ENCODE measurements around the gene RNU1-2. TPM values are rescaled to one million over a fixed set of nuclear protein-coding genes. Genes with fewer than 3 reads are reported as not detected.
"Not testable (repeated sequence)": the region's sequence is repeated elsewhere in the genome, so short reads cannot be mapped to it uniquely, and the experiment has no call there.

Gene RNU1-2
- total RNA-seq, 1 donor from 2014 or later, result 3,598 TPM

- peaks cover 26% of the 10 kb centered on the region for H3K27me3 Mint-ChIP-seq (ENCODE audit: unreplicated experiment)
- DNase-seq, result peak; percentile 98
- H3K4me1 Mint-ChIP-seq (ENCODE audit: low read depth, unreplicated experiment), result peaks cover 20% of the 10 kb centered on the region
- peak overlapping the region; percentile 89 for H3K4me3 Mint-ChIP-seq (ENCODE audit: unreplicated experiment)
- TF ChIP-seq, protein P1, sequence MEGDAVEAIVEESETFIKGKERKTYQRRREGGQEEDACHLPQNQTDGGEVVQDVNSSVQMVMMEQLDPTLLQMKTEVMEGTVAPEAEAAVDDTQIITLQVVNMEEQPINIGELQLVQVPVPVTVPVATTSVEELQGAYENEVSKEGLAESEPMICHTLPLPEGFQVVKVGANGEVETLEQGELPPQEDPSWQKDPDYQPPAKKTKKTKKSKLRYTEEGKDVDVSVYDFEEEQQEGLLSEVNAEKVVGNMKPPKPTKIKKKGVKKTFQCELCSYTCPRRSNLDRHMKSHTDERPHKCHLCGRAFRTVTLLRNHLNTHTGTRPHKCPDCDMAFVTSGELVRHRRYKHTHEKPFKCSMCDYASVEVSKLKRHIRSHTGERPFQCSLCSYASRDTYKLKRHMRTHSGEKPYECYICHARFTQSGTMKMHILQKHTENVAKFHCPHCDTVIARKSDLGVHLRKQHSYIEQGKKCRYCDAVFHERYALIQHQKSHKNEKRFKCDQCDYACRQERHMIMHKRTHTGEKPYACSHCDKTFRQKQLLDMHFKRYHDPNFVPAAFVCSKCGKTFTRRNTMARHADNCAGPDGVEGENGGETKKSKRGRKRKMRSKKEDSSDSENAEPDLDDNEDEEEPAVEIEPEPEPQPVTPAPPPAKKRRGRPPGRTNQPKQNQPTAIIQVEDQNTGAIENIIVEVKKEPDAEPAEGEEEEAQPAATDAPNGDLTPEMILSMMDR (IDR thresholded peaks at IDR 0.05; ENCODE audit: partially characterized antibody, unreplicated experiment), result peak; percentile 12
- peaks cover 14% of the 10 kb centered on the region for H3K9me3 Mint-ChIP-seq (ENCODE audit: unreplicated experiment)
- peak overlapping the region; percentile 95 for H3K27ac Mint-ChIP-seq (ENCODE audit: unreplicated experiment)
- H3K36me3 Mint-ChIP-seq (ENCODE audit: unreplicated experiment), result no peaks in the 10 kb centered on the region
Observed at GRCh38 chr1:16913833-16914662, 18.3 kb downstream of the RNU1-2 start.

GRCh38 chr1:16914928-16915626, 19.3 kb downstream of the RNU1-2 start:
- peaks cover 16% of the 10 kb centered on the region for H3K9me3 Mint-ChIP-seq (ENCODE audit: unreplicated experiment)
- H3K27ac Mint-ChIP-seq (ENCODE audit: unreplicated experiment), result peak overlapping the region; percentile 89
- not testable (repeated sequence) for H3K36me3 Mint-ChIP-seq (ENCODE audit: unreplicated experiment); DNase-seq
- H3K27me3 Mint-ChIP-seq (ENCODE audit: unreplicated experiment), result peaks cover 26% of the 10 kb centered on the region
- H3K4me3 Mint-ChIP-seq (ENCODE audit: unreplicated experiment), result peak overlapping the region; percentile 72
- H3K4me1 Mint-ChIP-seq (ENCODE audit: low read depth, unreplicated experiment), result peaks cover 20% of the 10 kb centered on the region

GRCh38 chr1:16915627-16915973, 19.8 kb downstream of the RNU1-2 start:
- Mint-ChIP-seq H3K27ac (ENCODE audit: unreplicated experiment) (peak overlapping the region; percentile 89), H3K36me3 (ENCODE audit: unreplicated experiment) (no peaks in the 10 kb centered on the region), H3K4me1 (ENCODE audit: low read depth, unreplicated experiment) (peaks cover 20% of the 10 kb centered on the region), H3K9me3 (ENCODE audit: unreplicated experiment) (peaks cover 18% of the 10 kb centered on the region), H3K4me3 (ENCODE audit: unreplicated experiment) (peak overlapping the region; percentile 72), H3K27me3 (ENCODE audit: unreplicated experiment) (peaks cover 25% of the 10 kb centered on the region)
- TF ChIP-seq, protein P1 (IDR thresholded peaks at IDR 0.05; ENCODE audit: partially characterized antibody, unreplicated experiment), result no peak
- no peak for DNase-seq

DNA sequence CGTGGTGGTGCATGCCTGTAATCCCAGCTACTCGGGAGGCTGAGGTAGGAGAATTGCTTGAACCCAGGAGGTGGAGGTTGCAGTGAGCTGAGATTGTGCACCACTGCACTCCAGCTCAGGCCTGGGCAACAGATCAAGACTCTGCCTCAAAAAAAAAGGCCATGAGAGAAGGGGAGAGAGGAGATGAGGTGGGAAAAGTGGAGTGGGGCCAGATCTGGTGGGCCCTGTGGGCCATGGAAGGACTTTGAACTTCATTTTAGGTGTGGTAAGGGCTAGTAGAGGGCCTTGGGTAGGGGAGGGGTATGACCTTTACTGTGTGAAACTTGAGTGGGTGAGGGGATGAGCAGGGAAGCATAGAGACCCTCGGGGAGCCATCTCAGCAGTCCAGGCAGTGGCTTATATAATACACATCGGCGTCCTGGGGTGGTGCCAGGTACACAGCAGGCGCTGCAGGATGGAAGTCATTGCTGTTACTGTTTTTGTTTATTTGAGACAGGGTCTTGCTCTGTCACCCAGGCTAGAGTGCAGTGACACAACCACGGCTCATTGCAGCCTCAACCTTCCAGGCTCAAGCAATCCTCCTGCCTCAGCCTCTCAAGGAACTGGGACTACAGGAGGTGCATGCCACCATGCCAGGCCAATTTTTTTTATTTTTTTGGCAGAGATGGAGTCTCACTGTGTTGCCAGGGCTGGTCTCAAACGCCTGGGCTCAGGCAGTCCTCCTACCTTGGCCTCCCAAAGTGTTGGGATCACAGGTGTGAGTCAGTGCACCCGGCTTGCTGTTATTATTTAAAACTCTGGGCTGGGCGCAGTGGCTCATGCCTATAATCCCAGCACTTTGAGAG, 20.5 kb downstream of the RNU1-2 start:
- Mint-ChIP-seq H3K9me3 (ENCODE audit: unreplicated experiment) (peaks cover 21% of the 10 kb centered on the region), H3K4me1 (ENCODE audit: low read depth, unreplicated experiment) (peaks cover 24% of the 10 kb centered on the region), H3K27me3 (ENCODE audit: unreplicated experiment) (peaks cover 31% of the 10 kb centered on the region), H3K27ac (ENCODE audit: unreplicated experiment) (peak overlapping the region; percentile 72), H3K4me3 (ENCODE audit: unreplicated experiment) (peak overlapping the region; percentile 52)
- H3K36me3 Mint-ChIP-seq (ENCODE audit: unreplicated experiment); DNase-seq: not testable (repeated sequence)

DNA sequence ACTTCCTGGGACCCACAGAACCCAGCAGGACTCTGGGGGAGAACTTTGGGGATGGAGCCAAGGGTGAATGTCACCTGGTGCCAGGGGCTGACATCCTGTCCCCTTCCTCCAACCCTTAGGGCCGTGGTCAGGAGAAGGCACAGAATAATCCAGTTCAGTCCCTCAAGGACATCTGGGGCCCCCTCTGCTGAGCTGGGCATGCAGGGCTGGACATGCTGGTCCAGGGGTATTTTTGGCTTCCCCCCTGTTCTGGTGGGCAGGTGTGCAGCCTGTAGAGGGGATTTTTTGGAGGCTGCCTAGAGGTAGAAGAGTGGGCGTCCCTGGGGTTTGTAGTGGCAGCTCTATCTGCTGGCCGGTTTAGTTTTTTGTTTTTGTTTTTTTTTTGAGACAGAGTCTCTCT, 22.6 kb downstream of the RNU1-2 start:
- H3K27me3 Mint-ChIP-seq (ENCODE audit: unreplicated experiment), result peaks cover 36% of the 10 kb centered on the region
- H3K9me3 Mint-ChIP-seq (ENCODE audit: unreplicated experiment), result peaks cover 24% of the 10 kb centered on the region
- no peaks in the 10 kb centered on the region for H3K36me3 Mint-ChIP-seq (ENCODE audit: unreplicated experiment)
- H3K27ac Mint-ChIP-seq (ENCODE audit: unreplicated experiment), result no peak overlapping the region
- DNase-seq, result peak; percentile 12
- H3K4me3 Mint-ChIP-seq (ENCODE audit: unreplicated experiment), result no peak overlapping the region
- H3K4me1 Mint-ChIP-seq (ENCODE audit: low read depth, unreplicated experiment), result peaks cover 21% of the 10 kb centered on the region
- TF ChIP-seq, protein P1 (IDR thresholded peaks at IDR 0.05; ENCODE audit: partially characterized antibody, unreplicated experiment), result no peak

GRCh38 chr1:16918936-16919665, 23.3 kb downstream of the RNU1-2 start:
- peak; percentile 8 for DNase-seq
- H3K27ac Mint-ChIP-seq (ENCODE audit: unreplicated experiment), result not testable (repeated sequence)

More at GRCh38 chr1:16918936-16919665, 23.3 kb downstream of the RNU1-2 start:
- H3K27me3 Mint-ChIP-seq (ENCODE audit: unreplicated experiment), result peaks cover 35% of the 10 kb centered on the region
- peaks cover 21% of the 10 kb centered on the region for H3K9me3 Mint-ChIP-seq (ENCODE audit: unreplicated experiment)
- not testable (repeated sequence) for H3K36me3 Mint-ChIP-seq (ENCODE audit: unreplicated experiment); H3K4me3 Mint-ChIP-seq (ENCODE audit: unreplicated experiment)
- peaks cover 20% of the 10 kb centered on the region for H3K4me1 Mint-ChIP-seq (ENCODE audit: low read depth, unreplicated experiment)

Data from glutamatergic neuron (in vitro differentiated cells).